Stimulated activated CD4-positive, alpha-beta T cell treated with anti-CD3 and anti-CD28 coated beads, TNF-alpha, amount 100 ng/mL, for 24 hours (primary cell): ENCODE results near the gene NAV2.

Experiments used
- DNase-seq, 3 experiments: peaks; one replicate each; pipeline ENCODE4 v3.0.0-alpha.2; 2020; ENCODE audit warnings: low read depth in 3 of 3

NAV2 gene

DNA sequence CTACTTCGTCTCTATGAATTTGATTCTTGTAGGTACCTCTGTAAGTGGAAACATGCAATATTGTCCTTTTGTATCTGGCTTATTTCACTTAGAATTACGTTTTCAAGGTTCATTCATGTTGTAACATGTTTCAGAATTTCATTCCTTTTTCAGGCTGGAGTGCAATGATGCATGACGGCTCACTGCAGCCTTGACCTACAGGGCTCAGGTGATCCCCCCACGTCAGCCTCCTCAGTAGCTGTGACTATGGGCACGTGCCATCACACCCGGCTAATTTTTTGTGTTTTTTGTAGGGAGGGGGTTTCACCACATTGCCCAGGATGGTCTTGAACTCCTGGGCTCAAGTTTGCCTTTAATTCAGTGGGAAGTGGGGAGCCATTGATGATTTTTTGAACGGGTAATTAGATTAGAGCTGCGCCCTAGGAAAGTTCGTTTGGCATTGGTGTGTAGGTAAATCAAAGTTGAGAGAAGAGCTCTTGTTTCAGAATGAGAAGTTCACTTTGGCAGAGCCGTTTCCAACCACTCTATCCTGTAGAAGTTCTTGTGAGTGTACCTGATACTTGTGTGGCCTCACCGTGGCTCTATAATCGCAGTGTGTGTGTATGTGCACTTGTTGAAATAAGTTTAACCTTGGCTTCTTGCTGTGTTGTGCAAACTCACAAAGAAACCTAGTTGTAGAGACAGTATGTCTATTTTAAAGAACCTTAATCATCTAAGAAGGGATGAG, 115.9 kb downstream of the NAV2 start:
- no peak for DNase-seq

DNA sequence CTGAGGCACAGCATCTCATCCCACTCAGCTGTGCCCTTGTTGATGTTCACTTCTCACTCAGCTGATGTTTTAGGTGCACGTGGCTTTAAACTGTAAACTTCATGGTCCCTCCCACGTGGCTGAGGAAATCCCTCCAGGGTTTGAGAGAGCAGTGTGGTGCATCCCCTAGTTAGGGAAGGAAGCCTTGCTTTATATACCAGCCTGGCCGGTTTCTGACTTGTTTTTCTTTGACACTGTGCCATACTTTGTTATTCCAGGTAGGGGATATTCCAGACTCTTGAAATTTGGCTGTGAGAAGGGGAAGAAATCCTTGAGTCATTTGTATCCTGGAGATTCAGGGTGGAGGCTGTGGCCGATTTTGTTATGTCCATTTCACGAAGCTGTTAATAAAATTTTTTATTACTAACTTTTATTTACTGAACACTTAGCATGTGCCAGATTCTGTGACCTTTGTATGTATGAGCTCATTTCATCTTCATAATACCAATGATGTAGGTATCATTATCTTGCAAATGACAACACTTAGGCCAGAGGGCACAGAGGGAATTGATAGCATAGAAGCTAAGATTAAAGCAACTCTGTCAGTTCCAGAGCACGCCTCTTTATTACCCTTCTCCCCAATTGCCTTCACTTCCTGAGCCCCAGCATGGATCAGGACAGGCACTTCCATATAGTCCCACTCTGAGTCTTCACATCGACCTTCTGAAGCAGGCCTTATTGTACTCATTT, 116.6 kb downstream of the NAV2 start:
- no peak for DNase-seq

GRCh38 chr11:19832086-19832750, 119.6 kb downstream of the NAV2 start:
- no peak for DNase-seq

DNA sequence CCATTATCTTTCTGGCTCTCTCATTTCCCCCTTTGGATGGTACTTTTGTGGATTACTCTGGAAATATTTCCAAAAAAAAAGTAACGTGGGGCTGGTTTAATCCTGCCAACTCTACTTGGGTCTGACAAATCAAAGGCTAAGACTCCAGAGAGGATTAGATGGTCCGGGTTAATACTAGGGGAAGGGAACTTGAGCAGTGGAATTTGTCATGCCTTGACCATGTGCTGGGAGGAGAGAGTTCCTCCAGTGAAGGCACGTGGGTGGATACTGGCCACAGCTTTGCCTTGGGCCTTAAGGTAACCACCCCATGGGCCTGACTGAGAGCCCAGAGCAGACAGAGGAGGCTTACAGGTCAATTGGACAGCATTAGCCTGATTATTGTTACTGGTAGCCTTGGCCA, 120.3 kb downstream of the NAV2 start:
- no peak for DNase-seq

- DNase-seq, result no peak
These were observed 122.1 kb downstream of the NAV2 start for GRCh38 chr11:19834771-19835170.

- DNase-seq, result no peak
These were observed 124.0 kb downstream of the NAV2 start for GRCh38 chr11:19836666-19837065.

- no peak for DNase-seq
These were observed 126.5 kb downstream of the NAV2 start for GRCh38 chr11:19838994-19839768.

- DNase-seq, result no peak
These were observed 128.3 kb downstream of the NAV2 start for GRCh38 chr11:19840961-19841360.

DNA sequence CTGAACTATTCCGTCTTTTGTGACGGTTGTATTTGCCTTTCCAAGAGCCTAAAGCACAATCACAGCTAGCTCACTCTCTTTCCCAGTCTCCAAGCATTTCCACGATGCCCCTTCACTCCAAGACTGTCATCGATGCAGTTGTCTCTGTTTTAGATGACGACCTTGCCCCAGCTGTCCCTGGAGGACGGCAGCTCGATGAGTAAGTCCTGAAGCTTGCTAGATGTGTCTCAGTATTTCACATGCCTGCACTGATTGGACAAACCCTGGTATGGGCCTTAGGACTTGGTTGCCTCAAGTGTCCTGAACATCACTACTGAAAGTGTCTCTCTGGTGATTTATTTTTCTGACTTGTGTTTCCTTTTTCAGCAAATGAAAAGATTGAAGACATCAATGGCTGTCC, 129.9 kb downstream of the NAV2 start:
- no peak for DNase-seq

DNA sequence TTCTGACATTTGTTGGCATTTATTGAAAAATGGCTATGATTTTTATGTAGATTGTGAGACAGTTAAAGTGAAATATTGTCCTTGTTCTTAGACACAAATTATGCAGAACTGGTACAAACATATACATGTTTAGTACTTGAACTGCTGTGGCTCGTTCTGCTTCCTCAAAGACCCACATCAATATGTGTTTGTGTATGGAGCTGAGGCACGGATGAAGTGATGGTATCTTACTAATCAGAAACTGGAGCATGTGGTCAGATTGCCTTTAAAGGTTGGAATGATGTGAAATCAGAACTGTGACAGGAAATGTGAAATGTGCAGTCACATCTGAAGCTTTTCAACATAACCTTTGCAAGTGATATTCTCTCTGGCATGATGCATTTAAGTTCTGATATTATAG, 130.4 kb downstream of the NAV2 start:
- DNase-seq, result no peak

DNA sequence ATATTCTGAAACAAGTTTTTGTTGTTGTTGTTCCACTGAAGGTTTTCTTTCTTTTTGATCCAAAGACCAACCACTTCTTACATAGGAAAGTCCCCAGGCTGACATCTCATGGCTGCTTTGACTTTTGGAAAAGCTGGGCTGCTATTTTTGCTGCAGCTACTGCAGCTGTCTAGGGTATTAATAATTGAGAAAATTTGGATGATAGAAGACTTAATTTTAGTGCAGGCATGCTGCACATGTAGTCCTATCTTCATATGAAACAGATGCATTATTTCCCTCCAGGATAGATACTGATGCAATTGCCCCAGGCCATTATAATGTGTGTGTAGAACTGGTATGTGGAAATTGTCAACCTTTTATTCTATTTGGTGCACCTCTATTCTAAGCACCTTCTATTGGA, 131.4 kb downstream of the NAV2 start:
- DNase-seq, result no peak

DNA sequence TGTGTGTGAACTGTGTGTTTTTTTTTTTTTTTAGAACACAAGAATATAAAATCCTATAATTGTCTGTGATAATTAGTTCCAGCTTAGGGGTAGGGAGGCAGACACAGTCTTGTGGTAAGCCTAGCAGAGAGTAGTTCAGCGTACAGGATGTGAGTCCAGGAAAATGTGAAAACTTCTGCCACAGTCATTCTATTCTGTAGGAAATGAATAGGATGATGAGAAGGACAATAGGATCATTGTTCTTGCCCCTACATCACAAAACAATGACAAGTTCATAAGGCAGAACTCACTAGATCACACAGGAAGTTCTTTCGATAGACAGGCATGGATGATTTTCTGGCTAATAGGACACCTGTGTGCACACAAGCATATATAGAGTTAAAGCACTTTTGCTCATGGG, 132.2 kb downstream of the NAV2 start:
- DNase-seq, result no peak

DNA sequence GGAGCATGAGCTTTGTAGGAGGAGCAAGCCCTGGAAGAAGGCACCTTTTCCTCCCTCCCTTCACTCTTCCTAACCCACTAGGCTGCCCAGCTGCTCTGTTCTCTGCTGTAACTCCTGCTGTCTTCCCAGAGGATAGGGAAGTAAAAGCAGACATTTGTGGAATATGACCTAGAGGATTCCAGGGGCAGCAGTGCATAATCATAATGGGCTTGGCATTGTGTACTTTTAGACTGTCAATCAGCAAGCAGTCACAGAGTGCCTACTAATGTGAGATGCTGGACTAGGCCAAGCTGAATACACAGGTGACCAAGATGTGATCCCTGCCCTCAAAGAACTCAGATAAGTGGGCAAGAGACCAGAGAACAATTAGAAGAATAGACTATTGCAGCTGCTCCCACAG, 133.0 kb downstream of the NAV2 start:
- no peak for DNase-seq

- no peak for DNase-seq
These were observed 134.1 kb downstream of the NAV2 start for GRCh38 chr11:19846654-19847305.

DNA sequence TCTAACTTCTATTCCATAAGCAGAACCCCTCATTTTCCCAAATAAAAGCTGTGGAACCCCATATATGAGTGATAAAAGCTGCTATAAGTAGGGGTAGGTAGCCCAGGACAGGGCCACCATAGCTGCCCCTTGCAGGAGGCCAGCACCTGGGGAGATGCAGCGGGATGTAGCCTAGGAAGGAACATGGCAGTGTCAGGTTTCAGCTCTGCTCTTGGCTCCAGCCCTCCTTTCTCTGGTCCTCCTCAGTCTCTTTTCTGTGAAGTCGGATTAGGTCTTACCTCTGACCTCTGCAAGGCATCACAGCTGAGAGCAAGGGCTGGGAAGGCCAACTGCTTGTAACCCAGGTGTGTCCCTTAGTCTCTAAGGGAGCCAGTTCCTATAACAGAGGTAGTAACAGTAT, 135.6 kb downstream of the NAV2 start:
- no peak for DNase-seq

DNA sequence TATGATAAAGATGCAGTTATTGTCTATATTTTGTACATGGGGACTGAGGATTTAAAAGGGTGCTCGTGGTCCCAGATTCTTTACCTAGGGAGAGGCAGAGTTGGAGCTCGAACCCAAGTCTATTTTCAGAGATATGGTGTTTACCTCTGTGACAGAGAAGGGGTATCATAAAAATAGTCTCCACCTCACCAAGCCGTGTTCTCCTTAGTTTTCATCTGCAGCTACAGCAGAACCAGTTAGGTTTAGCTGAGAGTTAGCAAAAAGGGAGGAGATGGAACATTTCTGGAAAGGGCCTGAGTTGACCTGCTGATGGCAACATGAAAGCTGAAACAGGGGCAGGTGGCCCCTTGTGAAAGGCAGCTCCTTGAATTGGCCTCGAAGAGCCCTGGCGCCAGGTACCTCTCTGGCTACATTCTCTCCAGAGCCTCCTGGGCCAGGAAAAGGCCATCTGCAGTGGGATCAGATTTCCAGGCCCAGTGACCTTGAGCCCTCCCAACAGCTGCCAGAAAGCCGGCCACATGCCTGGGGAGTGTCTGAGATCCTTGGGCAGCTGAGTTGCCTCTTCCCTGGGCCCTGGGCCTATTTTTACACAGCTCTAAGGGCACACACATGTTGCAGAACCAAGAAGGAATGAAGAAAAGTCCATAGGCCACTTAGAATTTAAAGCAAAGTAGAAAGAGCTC, 136.6 kb downstream of the NAV2 start:
- DNase-seq, result no peak

DNA sequence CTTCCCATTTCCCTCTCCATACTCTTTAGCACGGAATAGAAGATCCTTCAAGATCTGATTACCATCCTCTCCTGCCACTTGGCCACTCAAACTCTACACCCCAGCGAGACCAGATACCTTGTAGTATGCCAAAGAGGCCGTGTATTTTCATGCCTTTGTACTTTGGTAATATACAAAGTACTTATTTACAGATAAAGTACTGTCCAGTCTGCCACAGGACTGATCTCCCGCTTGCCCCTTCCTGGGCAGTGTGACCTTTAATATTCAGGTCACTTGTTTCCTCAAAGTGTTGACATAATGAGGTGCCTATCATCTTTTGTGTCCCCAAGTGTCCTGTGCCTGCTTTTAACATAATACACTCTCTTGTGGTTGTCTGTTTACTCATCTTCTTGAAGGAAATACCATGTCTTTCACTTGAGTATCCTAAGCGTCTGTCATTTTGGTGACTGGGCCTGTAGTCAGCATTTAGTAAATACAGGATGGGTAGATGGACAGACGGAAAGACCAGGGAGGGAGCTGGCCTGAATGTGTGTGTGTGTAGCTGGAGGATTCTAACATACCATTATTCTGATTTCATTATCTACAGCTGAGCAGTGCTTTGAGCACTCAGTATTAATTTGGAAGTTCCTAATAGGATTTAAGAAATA, 137.4 kb downstream of the NAV2 start:
- DNase-seq, result no peak

DNA sequence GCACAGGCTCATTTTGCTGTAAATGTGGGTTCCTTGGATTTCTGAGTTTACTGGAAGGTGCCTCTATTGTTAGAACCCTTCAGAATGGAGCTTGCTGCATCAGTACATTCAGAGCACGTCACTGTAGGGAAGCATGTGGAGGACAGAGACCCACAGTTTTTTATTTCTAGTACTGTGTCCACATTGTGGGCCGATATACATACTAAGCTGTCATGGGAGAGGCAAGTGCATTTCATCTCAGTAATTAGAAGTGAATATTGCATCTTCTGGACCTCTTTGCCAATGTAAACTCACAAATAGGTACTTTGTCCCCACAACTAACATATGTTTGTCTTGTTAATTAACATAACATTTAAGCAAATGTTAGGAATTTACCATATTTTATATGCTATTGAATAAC, 139.7 kb downstream of the NAV2 start:
- no peak for DNase-seq

DNA sequence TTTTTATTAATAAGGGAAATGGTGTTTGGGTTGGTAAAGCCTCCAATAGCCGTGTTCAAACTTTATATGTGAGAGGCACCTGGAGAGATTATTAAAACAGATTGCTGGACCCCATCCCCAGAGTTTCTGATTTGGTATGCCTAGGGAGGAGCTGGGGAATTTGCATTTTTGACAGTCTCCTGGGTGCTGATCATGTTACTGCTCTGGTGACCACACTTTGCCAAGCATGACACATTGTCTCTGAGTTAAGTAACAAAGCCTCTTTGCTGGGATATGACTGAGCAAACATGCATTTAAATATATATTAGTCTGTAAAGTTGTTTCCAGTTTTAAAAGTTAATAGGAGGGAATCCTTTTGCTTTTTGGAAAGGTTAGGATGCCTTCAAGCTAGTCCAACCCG, 140.4 kb downstream of the NAV2 start:
- no peak for DNase-seq

GRCh38 chr11:19853920-19854319, 141.3 kb downstream of the NAV2 start:
- DNase-seq, result no peak

- no peak for DNase-seq
These were observed 148.5 kb downstream of the NAV2 start for GRCh38 chr11:19861171-19861570.
